BE2C (cell line): ENCODE data around the gene FAM193A.
"Not testable (repeated sequence)": the region's sequence is repeated elsewhere in the genome, so short reads cannot be mapped to it uniquely, and the experiment has no call there.

Experiments used
- DNase-seq: peaks from one replicate; pipeline ENCODE4 v3.0.0-alpha.2; 2020
- H3K27me3 ChIP-seq: fragments of 250-450 bp; sonication (Bioruptor Pico); 2 replicates; pipeline ENCODE4 v1.5.1; 2020; ENCODE audit warnings: mild to moderate bottlenecking
- H3K36me3 ChIP-seq: fragments of 250-450 bp; sonication (Bioruptor Pico); 2 replicates; pipeline ENCODE4 v1.5.1; 2020; ENCODE audit warnings: mild to moderate bottlenecking
- H3K4me1 ChIP-seq: fragments of 250-450 bp; sonication (Bioruptor Pico); 2 replicates; pipeline ENCODE4 v1.5.1; 2020
- H3K4me3 ChIP-seq: 2 replicates; pipeline ENCODE4 v1.5.1; 2011; ENCODE audit warnings: low read depth, low read length
- H3K9me3 ChIP-seq: fragments of 250-450 bp; sonication (Bioruptor Pico); 2 replicates; pipeline ENCODE4 v1.5.1; 2020
- TF ChIP-seq, protein P1 (sequence below): IDR thresholded peaks from 2 replicates; pipeline ENCODE4 v1.5.1; 2012; ENCODE audit warnings: mild to moderate bottlenecking, low read depth, low read length

Gene FAM193A

DNA sequence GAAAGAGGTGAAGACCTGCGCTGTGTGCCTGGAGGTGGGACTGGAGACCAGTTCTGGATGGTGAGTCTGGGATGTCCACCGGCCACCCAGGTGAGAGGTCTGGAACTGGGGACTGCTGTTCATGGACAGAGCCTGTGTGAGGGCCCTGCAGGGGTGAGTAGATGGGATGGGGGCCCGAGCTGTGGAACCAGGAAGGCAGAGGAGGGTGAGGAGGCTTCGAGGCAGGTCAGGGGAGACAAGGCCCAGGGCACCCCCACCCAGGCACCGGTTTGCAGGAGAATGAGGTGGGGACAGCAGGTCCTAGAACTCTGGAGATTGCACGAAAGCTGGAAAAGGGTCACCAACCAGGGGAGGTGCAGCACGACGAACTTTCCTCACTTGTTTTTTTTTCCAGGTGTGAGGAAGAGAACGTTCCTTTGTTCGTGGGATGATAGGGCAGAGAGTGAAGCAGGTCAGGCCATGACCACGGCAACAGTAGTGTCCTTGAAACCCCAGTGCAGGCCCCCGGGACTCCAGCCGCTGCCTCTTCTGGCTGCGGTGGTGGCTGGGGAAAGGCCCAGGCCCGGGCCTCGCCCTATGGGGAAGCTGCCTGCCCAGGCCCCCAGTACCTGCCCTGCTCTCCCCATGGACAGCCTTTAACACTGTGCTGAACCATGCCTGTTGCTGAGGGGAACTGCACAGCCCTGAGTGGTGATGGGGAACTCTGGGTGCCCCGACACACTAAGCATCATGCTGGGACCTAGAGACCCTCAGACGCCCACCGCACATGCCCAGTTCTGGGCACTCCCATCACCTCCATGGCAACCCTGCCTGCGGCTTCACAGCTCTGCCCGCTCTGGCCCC, 196.8 kb downstream of the FAM193A start:
- Histone ChIP-seq H3K4me1 (no peaks in the 10 kb centered on the region), H3K4me3 (no peak overlapping the region), H3K9me3 (no peaks in the 10 kb centered on the region; the same call in 1 of the 2 replicates), H3K36me3 (peaks cover 31% of the 10 kb centered on the region), H3K27me3 (no peaks in the 10 kb centered on the region)
- TF ChIP-seq, protein P1, sequence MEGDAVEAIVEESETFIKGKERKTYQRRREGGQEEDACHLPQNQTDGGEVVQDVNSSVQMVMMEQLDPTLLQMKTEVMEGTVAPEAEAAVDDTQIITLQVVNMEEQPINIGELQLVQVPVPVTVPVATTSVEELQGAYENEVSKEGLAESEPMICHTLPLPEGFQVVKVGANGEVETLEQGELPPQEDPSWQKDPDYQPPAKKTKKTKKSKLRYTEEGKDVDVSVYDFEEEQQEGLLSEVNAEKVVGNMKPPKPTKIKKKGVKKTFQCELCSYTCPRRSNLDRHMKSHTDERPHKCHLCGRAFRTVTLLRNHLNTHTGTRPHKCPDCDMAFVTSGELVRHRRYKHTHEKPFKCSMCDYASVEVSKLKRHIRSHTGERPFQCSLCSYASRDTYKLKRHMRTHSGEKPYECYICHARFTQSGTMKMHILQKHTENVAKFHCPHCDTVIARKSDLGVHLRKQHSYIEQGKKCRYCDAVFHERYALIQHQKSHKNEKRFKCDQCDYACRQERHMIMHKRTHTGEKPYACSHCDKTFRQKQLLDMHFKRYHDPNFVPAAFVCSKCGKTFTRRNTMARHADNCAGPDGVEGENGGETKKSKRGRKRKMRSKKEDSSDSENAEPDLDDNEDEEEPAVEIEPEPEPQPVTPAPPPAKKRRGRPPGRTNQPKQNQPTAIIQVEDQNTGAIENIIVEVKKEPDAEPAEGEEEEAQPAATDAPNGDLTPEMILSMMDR = no peak
- DNase-seq = no peak

- H3K4me3 ChIP-seq = no peak overlapping the region
- TF ChIP-seq, protein P1 = no peak
- no peaks in the 10 kb centered on the region for H3K4me1 ChIP-seq
- DNase-seq = no peak
- H3K27me3 ChIP-seq = no peaks in the 10 kb centered on the region
- no peaks in the 10 kb centered on the region; the same call in 1 of the 2 replicates for H3K9me3 ChIP-seq
- H3K36me3 ChIP-seq = peaks cover 31% of the 10 kb centered on the region
Measured at GRCh38 chr4:2733844-2734574, 197.6 kb downstream of the FAM193A start.

DNA sequence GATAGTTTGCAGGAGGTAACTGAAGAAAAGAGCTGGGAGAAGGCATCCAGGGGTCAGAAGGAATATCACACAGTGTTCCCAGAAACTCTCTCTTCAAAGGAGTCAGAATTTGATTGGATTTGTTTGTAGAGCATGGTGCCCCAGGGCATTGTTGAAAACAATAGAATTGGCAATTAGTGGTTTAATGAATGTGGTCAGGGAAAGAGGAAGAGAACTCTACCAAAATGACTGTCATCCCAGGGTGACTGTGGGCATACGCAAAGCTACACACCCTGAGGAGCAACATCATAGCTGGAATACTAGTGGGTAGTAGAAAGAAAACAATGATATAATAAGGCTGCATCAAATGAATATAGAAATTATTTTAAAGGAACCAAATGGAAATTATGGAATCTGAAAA, 198.2 kb downstream of the FAM193A start:
- no peak overlapping the region for H3K4me3 ChIP-seq
- no peaks in the 10 kb centered on the region for H3K4me1 ChIP-seq
- H3K9me3 ChIP-seq = no peaks in the 10 kb centered on the region; the same call in 1 of the 2 replicates
- TF ChIP-seq, protein P1 = no peak
- no peak for DNase-seq
- H3K27me3 ChIP-seq = no peaks in the 10 kb centered on the region
- peaks cover 26% of the 10 kb centered on the region for H3K36me3 ChIP-seq

DNA sequence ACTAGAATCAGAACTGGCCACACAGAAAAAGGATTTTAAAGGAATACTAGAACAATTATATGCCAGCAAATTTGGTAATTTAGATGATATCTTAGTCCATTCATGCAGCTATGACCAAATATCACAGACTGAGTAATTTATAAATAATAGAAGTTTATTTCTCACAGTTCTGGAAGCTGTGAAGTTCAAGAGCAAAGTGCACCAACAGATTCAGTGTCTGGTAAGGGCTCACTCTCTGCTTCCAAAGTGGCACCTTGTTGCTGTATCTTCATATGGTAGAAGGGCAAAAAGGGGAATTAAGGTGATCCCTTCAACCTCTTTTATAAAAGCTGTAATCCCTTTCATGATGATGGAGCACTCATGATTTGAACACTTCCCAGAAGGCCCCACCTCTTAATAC, 199.4 kb downstream of the FAM193A start:
- no peaks in the 10 kb centered on the region; the same call in 1 of the 2 replicates for H3K9me3 ChIP-seq
- H3K36me3 ChIP-seq = peaks cover 22% of the 10 kb centered on the region
- TF ChIP-seq, protein P1 = no peak
- no peak for DNase-seq
- H3K4me1 ChIP-seq = no peaks in the 10 kb centered on the region
- no peaks in the 10 kb centered on the region for H3K27me3 ChIP-seq
- H3K4me3 ChIP-seq = no peak overlapping the region

DNA sequence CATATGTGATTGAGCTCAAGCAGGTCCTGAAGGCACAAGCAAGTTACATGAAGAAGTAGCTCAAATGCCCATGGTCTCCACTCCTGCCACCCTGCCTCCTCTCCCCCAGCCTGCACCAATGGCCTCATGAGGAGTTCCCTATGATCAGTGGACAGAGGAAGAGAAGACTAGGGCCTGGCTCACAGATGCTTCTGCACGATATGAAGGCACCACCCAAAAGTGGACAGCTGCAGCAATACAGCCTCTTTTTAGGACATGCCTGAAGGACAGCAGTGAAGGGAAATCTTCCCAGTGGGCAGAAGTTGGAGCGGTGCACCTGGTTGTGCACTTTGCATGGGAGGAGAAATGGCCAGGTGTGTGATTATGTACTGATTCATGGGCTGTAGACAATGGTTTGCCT, 201.8 kb downstream of the FAM193A start:
- not testable (repeated sequence) for H3K4me1 ChIP-seq, H3K9me3 ChIP-seq, DNase-seq, H3K27me3 ChIP-seq, H3K4me3 ChIP-seq
- peaks cover 18% of the 10 kb centered on the region for H3K36me3 ChIP-seq

DNA sequence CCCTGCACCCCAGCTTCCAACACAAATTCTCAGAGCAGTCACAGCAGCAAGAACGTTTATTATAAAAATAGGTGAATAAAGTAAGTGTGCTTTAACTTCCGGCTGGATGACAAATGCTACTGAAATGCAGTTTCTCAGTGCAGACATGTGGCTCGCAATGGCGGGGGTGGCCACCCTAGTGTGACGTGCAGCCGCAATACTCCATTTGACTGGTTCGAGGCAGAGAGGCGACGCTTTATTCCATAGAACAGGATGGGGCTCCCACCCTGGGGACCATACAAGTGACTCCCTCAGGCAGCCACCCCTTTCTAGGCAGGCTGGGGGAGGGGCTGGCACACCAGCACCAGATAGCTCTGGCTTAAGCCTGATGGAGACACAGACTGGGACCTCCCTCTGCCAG, 205.2 kb downstream of the FAM193A start:
- H3K9me3 ChIP-seq = no peaks in the 10 kb centered on the region
- no peak for DNase-seq
- H3K4me1 ChIP-seq = peaks cover 11% of the 10 kb centered on the region
- H3K4me3 ChIP-seq = no peak overlapping the region
- H3K36me3 ChIP-seq = peaks cover 36% of the 10 kb centered on the region
- H3K27me3 ChIP-seq = no peaks in the 10 kb centered on the region
- TF ChIP-seq, protein P1 = no peak
